Erythroblast (primary cell): ENCODE measurements around the gene OR4D6.

Source experiments
- GATA1 ChIP-seq: IDR thresholded peaks from 2 replicates; pipeline ENCODE4 v1.6.1; 2011; ENCODE audit warnings: low read depth, mild to moderate bottlenecking, control low read depth, low read length, moderate library complexity
- POLR2A ChIP-seq: IDR thresholded peaks from 2 replicates; pipeline ENCODE4 v1.6.1; 2011; ENCODE audit warnings: mild to moderate bottlenecking, low read length

DNA sequence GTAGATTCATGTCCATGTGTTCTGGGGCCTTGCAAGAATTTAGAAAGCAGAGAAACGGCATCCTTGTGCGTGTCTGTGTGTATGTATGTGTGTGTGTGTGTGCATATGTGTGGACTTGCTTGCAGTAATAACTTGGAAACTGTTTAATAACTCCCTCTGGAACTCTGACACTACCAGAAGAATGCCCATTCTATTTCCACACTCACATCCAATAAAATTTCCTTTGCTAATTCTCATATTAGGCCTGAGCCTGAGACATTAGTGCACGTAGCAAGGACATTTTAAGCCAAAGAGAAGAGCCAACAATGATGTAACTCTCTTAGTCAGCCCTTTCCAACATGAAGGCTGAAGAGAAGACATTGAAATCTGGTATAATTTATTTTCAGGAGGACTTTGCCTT is 3.2 kb downstream of the OR4D6 start:
- no peak for TF ChIP-seq POLR2A
- no peak for TF ChIP-seq GATA1
